DND-41 (cell line): ENCODE measurements around the gene BIRC6.

Experiments
- ATAC-seq: fragments of 200-7000 bp; cut with Tn5 transposase; 3 replicates; pipeline ENCODE4 v1.9.1; 2021; ENCODE audit warnings: low read depth; ENCODE audit not compliant: insufficient read depth
- DNase-seq: peaks from one replicate; pipeline ENCODE4 v3.0.0-alpha.2; 2020
- H2AFZ ChIP-seq: 2 replicates; pipeline ENCODE4 v1.6.0; 2012; ENCODE audit warnings: low read depth, low read length
- H3K27ac ChIP-seq: 2 replicates; pipeline ENCODE4 v1.5.1; 2012; ENCODE audit warnings: low read length, inconsistent platforms
- H3K27me3 ChIP-seq: fragments of 200-600 bp; sonication (generic); 2 replicates; pipeline ENCODE4 v1.6.0; 2012; ENCODE audit warnings: low read length, mild to moderate bottlenecking, inconsistent platforms; ENCODE audit not compliant: insufficient read depth, poor library complexity
- H3K36me3 ChIP-seq: 2 replicates; pipeline ENCODE4 v1.5.1; 2012; ENCODE audit warnings: low read length, inconsistent platforms; ENCODE audit not compliant: insufficient read depth
- H3K4me1 ChIP-seq: 2 replicates; pipeline ENCODE4 v1.5.1; 2012; ENCODE audit warnings: mild to moderate bottlenecking, low read length; ENCODE audit not compliant: insufficient read depth
- H3K4me2 ChIP-seq: 2 replicates; pipeline ENCODE4 v1.6.0; 2012; ENCODE audit warnings: mild to moderate bottlenecking, moderate library complexity, low read length, inconsistent platforms; ENCODE audit not compliant: insufficient read depth
- H3K4me3 ChIP-seq, 2 experiments: fragments of 200-600 bp in 1 of 2; shearing (Covaris generic) in 1 of 2; 2 replicates each; pipeline ENCODE4 v1.5.1; 2012 to 2016; ENCODE audit warnings: inconsistent platforms in 2 of 2, low read length in 2 of 2, mild to moderate bottlenecking in 2 of 2, low read depth in 1 of 2, moderate library complexity in 1 of 2
- H3K79me2 ChIP-seq: 2 replicates; pipeline ENCODE4 v1.6.0; 2012; ENCODE audit warnings: low read length, inconsistent platforms; ENCODE audit not compliant: insufficient read depth
- H3K9ac ChIP-seq: 2 replicates; pipeline ENCODE4 v1.6.0; 2012; ENCODE audit warnings: low read depth, mild to moderate bottlenecking, inconsistent platforms, low read length, moderate library complexity
- H3K9me3 ChIP-seq: 2 replicates; pipeline ENCODE4 v1.5.1; 2012; ENCODE audit warnings: low read length, moderate library complexity, mild to moderate bottlenecking, inconsistent platforms; ENCODE audit not compliant: insufficient read depth, severe bottlenecking
- H4K20me1 ChIP-seq: 2 replicates; pipeline ENCODE4 v1.6.0; 2012; ENCODE audit warnings: low read length; ENCODE audit not compliant: insufficient read depth
- CTCF ChIP-seq: IDR thresholded peaks from 2 replicates; pipeline ENCODE4 v1.5.1; 2012; ENCODE audit warnings: borderline replicate concordance, low read length, moderate library complexity, mild to moderate bottlenecking; ENCODE audit not compliant: poor library complexity, severe bottlenecking; ENCODE audit errors: extremely low read depth
- EZH2 ChIP-seq: IDR thresholded peaks from 3 replicates; pipeline ENCODE4 v1.6.1; 2012; ENCODE audit warnings: borderline replicate concordance, low read depth, mild to moderate bottlenecking, moderate library complexity, low read length, inconsistent platforms; ENCODE audit not compliant: severe bottlenecking

The BIRC6 gene

GRCh38 chr2:32425719-32426141, 68.9 kb downstream of the BIRC6 start:
- Histone ChIP-seq H3K27ac (no peak overlapping the region), H3K4me2 (no peak overlapping the region)
- DNase-seq, result no peak

GRCh38 chr2:32427672-32428610, 71.1 kb downstream of the BIRC6 start:
- Histone ChIP-seq H3K4me2 (no peak overlapping the region), H3K4me3 (no peak overlapping the region)
- DNase-seq, result no peak

More at GRCh38 chr2:32425719-32426141, 68.9 kb downstream of the BIRC6 start:
- no peaks in the 10 kb centered on the region for H3K9me3 ChIP-seq
- peaks cover 22% of the 10 kb centered on the region for H3K36me3 ChIP-seq
- H3K4me3 ChIP-seq, result no peak overlapping the region
- H3K9ac ChIP-seq, result no peak overlapping the region
- H3K4me1 ChIP-seq, result no peaks in the 10 kb centered on the region
- peaks cover 28% of the 10 kb centered on the region for H4K20me1 ChIP-seq
- TF ChIP-seq CTCF, result no peak
- no peak for TF ChIP-seq EZH2
- peaks cover 91% of the 10 kb centered on the region for H3K79me2 ChIP-seq
- no peak for ATAC-seq
- H3K27me3 ChIP-seq, result no peaks in the 10 kb centered on the region
- H2AFZ ChIP-seq, result no peak overlapping the region

GRCh38 chr2:32430804-32431203, 74.0 kb downstream of the BIRC6 start:
- no peak overlapping the region for H3K4me2 ChIP-seq
- no peak for ATAC-seq
- H2AFZ ChIP-seq, result no peak overlapping the region
- no peaks in the 10 kb centered on the region for H3K27me3 ChIP-seq
- H3K4me3 ChIP-seq, result no peak overlapping the region
- H4K20me1 ChIP-seq, result peaks cover 8% of the 10 kb centered on the region
- peaks cover 59% of the 10 kb centered on the region for H3K36me3 ChIP-seq
- no peaks in the 10 kb centered on the region for H3K9me3 ChIP-seq
- no peak for DNase-seq
- H3K9ac ChIP-seq, result no peak overlapping the region
- H3K79me2 ChIP-seq, result peaks cover 59% of the 10 kb centered on the region
- no peak overlapping the region for H3K27ac ChIP-seq
- H3K4me1 ChIP-seq, result no peaks in the 10 kb centered on the region
- no peak for TF ChIP-seq EZH2
- TF ChIP-seq CTCF, result no peak

More at GRCh38 chr2:32427672-32428610, 71.1 kb downstream of the BIRC6 start:
- no peak for ATAC-seq
- no peak overlapping the region for H2AFZ ChIP-seq
- no peak overlapping the region for H3K9ac ChIP-seq
- no peak overlapping the region for H3K27ac ChIP-seq
- no peaks in the 10 kb centered on the region for H3K27me3 ChIP-seq
- H4K20me1 ChIP-seq, result peaks cover 25% of the 10 kb centered on the region
- H3K4me1 ChIP-seq, result no peaks in the 10 kb centered on the region
- TF ChIP-seq EZH2, result no peak
- no peak for TF ChIP-seq CTCF
- peaks cover 44% of the 10 kb centered on the region for H3K36me3 ChIP-seq
- peaks cover 85% of the 10 kb centered on the region for H3K79me2 ChIP-seq
- H3K9me3 ChIP-seq, result no peaks in the 10 kb centered on the region
